OCI-LY7 (cell line): ENCODE measurements around the gene TP53TG3. TPM values are rescaled to one million over a fixed set of nuclear protein-coding genes. Genes with fewer than 3 reads are reported as not detected.
"Not testable (repeated sequence)": the region's sequence is repeated elsewhere in the genome, so short reads cannot be mapped to it uniquely, and the experiment has no call there.

ENCODE experiments used
- Bru-seq: library from RNA; stranded (reverse); fragments of 400-500 nt; gene quantifications from one replicate; lab custom pipeline; 2021; lab: Mats Ljungman, UMichigan
- BruChase-seq, 2 experiments: library from RNA; stranded (reverse); fragments of 400-500 nt; gene quantifications; one replicate each; lab custom pipeline; 2021; lab: Mats Ljungman, UMichigan
- BruUV-seq: library from RNA; stranded (reverse); fragments of 400-500 nt; replicated peaks from 2 replicates; lab custom pipeline; 2021; lab: Mats Ljungman, UMichigan
- CTCF ChIA-PET: fragments of 300-600 bp; sonication (Branson Sonifier 250); formaldehyde crosslinking; loops from one replicate; lab custom pipeline; 2022; ENCODE audit warnings: antibody characterized with exemption; ENCODE audit not compliant: unreplicated experiment; lab: Charles Lee
- POLR2A ChIA-PET: fragments of 300-600 bp; sonication (Branson Sonifier 250); formaldehyde crosslinking; loops from one replicate; lab custom pipeline; 2022; ENCODE audit warnings: antibody characterized with exemption; lab: Charles Lee
- DNase-seq: peaks from one replicate; pipeline ENCODE4 v3.0.0-alpha.2; 2015; ENCODE audit warnings: low spot score
- H2AFZ ChIP-seq: fragments of 200-600 bp; sonication (generic), shearing (Covaris generic); 2 replicates; pipeline ENCODE4 v1.6.1; 2014; ENCODE audit warnings: mild to moderate bottlenecking, antibody characterized with exemption, low read length, moderate library complexity
- H3K27ac ChIP-seq: fragments of 200-600 bp; sonication (generic); 2 replicates; pipeline ENCODE4 v1.5.1; 2014; ENCODE audit warnings: mixed run types, low read depth, mild to moderate bottlenecking, moderate library complexity, low read length, inconsistent platforms; ENCODE audit not compliant: poor library complexity, severe bottlenecking
- H3K36me3 ChIP-seq: fragments of 200-600 bp; sonication (generic); 2 replicates; pipeline ENCODE4 v1.6.1; 2014; ENCODE audit warnings: mild to moderate bottlenecking, antibody characterized with exemption, low read length, moderate library complexity, mixed read lengths; ENCODE audit not compliant: insufficient read depth
- H3K4me1 ChIP-seq: fragments of 200-600 bp; sonication (generic); 2 replicates; pipeline ENCODE4 v1.5.1; 2014; ENCODE audit warnings: mild to moderate bottlenecking, low read length; ENCODE audit not compliant: insufficient read depth, poor library complexity, severe bottlenecking
- H3K4me2 ChIP-seq: fragments of 200-600 bp; sonication (generic); 2 replicates; pipeline ENCODE4 v1.6.1; 2014; ENCODE audit warnings: mild to moderate bottlenecking, low read length
- H3K4me3 ChIP-seq: fragments of 200-600 bp; sonication (generic); 2 replicates; pipeline ENCODE4 v1.5.1; 2014; ENCODE audit warnings: mild to moderate bottlenecking, low read depth, low read length; ENCODE audit not compliant: poor library complexity, severe bottlenecking
- H3K79me2 ChIP-seq: fragments of 200-600 bp; sonication (generic); 2 replicates; pipeline ENCODE4 v1.6.1; 2016; ENCODE audit warnings: low read depth, mild to moderate bottlenecking, low read length, moderate library complexity, mixed read lengths; ENCODE audit not compliant: insufficient read depth
- H3K9me2 ChIP-seq: fragments of 200-600 bp; sonication (generic); 2 replicates; pipeline ENCODE4 v1.6.1; 2016; ENCODE audit warnings: mild to moderate bottlenecking, low read length, mixed read lengths; ENCODE audit not compliant: insufficient read depth
- H3K9me3 ChIP-seq: fragments of 200-600 bp; sonication (generic); 2 replicates; pipeline ENCODE4 v1.6.1; 2014; ENCODE audit warnings: mild to moderate bottlenecking, mixed run types, low read length, mixed read lengths
- H4K20me1 ChIP-seq: fragments of 200-600 bp; sonication (generic); 2 replicates; pipeline ENCODE4 v1.6.1; 2014; ENCODE audit warnings: mild to moderate bottlenecking, antibody characterized with exemption, low read length, moderate library complexity, mixed read lengths; ENCODE audit not compliant: insufficient read depth
- intact Hi-C: fragments of 100-400 bp; cut with micrococcal nuclease; formaldehyde crosslinking; loops from one replicate; pipeline ENCODE4 v1.10.0; 2022; ENCODE audit not compliant: unreplicated experiment
- long read RNA-seq: library from polyadenylated mRNA; stranded (forward); transcript quantifications from one replicate; pipeline ENCODE4 v2.0.0, GENCODE V29; 2022
- total RNA-seq, 2 experiments: library from RNA; depleted of rRNA in 1 of 2; stranded (reverse); fragments of >200 nt in 1 of 2; shearing (Covaris generic) in 1 of 2; gene quantifications; 2 replicates each; pipeline ENCODE4 v1.2.3, GENCODE V29; 2014 to 2022

The TP53TG3 gene, protein sequence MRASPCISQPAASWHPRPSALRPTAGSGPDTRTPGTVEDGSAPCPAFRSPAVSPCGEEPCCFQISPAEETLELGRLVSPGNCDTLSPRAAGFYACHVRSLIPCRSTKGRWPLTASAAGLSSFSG
- not detected in 2 replicates for total RNA-seq (2014; rRNA removed; shearing (Covaris generic))
- total RNA-seq (2022), result not detected in 2 replicates
- Bru-seq, nascent RNA, result not detected
- not detected for BruChase-seq, experiment 1, labeled RNA remaining after a 6-hour chase
- BruChase-seq, experiment 2, labeled RNA remaining after a 2-hour chase, result not detected
- long read RNA-seq, result 0 reads

DNA sequence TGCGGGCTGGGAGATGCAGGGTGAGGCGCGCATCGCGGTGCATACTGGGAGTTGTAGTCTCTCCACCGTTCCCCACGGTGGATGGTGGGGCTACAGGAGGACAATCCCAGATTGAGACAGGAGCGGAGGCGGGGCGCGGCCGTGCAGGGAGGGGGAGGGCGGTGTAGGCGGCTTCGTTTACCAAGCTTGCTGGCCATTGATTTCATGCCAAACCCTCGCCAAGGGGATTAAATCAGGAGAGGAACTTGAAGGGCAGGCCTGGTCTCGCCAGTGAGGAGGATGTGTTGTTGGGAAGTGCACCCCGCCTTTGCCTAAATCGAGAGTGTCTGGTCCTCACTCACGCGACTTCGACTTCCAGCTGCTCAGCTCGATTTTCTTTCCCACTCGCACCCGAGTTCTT, at the start of gene TP53TG3:
TP53TG3 (minus strand) TSS at position 101 of the 400 bp plus-strand sequence; CDS start at position 33, 68 bp downstream.
- H3K79me2 ChIP-seq, H3K9me3 ChIP-seq, H3K27ac ChIP-seq, H3K4me3 ChIP-seq, CTCF ChIA-PET, H3K4me1 ChIP-seq, H4K20me1 ChIP-seq, intact Hi-C loops, BruUV-seq, H3K36me3 ChIP-seq, H2AFZ ChIP-seq, POLR2A ChIA-PET, H3K9me2 ChIP-seq, H3K4me2 ChIP-seq, DNase-seq: not testable (repeated sequence)

DNA sequence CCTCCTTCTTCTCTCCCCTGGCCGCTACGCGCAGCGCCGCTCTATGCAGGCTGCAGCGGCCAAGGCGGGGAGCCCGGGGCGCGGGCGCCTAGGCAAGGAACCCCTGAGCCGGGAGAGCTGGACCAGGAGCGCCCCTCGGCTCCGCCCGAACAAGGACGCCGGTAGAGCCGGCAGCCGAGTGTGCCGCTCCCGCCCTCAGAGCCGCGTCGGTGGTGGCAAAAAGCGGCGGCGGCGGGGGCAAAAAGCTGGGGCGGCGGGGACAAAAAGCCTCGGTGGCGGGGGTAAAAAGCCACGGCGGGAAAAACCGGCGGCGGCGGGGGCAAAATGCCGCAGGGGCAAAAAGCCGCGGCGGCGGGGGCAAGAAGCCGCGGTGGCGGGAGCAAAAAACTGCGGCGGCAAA, 25.1 kb downstream of the TP53TG3 start:
- H3K9me3 ChIP-seq, intact Hi-C loops, H4K20me1 ChIP-seq, CTCF ChIA-PET, BruUV-seq, DNase-seq, H2AFZ ChIP-seq, H3K36me3 ChIP-seq, H3K4me3 ChIP-seq, POLR2A ChIA-PET, H3K4me2 ChIP-seq, H3K4me1 ChIP-seq, H3K27ac ChIP-seq, H3K9me2 ChIP-seq, H3K79me2 ChIP-seq: not testable (repeated sequence)

DNA sequence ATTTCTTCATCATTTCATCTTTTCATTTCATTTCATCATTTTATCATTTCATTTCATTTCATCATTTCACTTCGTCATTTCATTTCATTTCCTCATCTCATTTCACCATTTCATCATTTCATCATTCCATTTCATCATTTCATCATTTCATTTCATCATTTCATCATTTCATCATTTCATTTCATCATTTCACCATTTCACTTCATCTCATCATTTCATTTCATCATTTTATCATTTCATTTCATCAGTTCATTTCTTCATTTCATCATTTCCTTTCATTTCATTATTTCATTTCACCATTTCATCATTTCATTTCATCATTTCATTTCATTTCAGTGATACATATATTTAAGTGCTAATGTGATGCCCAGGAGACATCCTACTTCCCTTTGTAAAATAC, 28.4 kb downstream of the TP53TG3 start:
- POLR2A ChIA-PET, result not testable (repeated sequence)

DNA sequence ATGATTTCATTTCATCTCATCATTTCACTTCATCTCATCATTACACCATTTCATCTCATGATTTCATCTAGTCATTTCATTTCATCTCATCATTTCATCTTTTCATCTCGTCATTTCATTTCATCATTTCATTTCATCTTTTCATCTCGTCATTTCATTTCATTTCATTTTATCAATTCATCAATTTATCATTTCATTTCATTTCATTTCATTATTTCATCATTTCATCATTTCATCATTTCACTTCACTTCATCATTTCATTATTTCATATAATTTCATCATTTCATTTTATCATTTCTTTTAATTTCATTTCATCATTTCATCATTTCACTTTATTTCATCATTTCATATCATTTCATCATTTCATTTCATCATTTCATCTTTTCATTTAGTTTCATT, 29.2 kb downstream of the TP53TG3 start:
- intact Hi-C loops, result not testable (repeated sequence)

More for the DNA sequence above, 28.4 kb downstream of the TP53TG3 start:
- H3K79me2 ChIP-seq, H4K20me1 ChIP-seq, H3K4me3 ChIP-seq, H3K9me3 ChIP-seq, BruUV-seq, H2AFZ ChIP-seq, H3K4me2 ChIP-seq, intact Hi-C loops, H3K36me3 ChIP-seq, DNase-seq, H3K9me2 ChIP-seq, H3K27ac ChIP-seq, H3K4me1 ChIP-seq, CTCF ChIA-PET: not testable (repeated sequence)

DNA sequence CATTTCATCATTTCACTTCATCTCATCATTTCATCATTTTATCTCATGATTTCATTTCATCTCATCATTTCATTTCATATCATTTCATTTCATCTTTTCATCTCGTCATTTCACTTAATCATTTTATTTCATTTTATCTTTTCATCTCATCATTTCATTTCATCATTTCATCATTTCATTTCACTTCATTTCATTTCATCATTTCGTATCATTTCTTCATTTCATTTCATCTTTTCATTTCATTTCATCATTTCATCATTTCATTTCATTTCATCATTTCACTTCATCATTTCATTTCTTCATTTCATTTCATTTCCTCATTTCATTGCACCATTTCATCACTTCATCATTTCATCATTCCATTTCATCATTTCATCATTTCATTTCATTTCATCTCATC, 29.8 kb downstream of the TP53TG3 start:
- CTCF ChIA-PET, H3K9me3 ChIP-seq, H3K4me1 ChIP-seq, H4K20me1 ChIP-seq, POLR2A ChIA-PET, H3K36me3 ChIP-seq, H3K79me2 ChIP-seq, H2AFZ ChIP-seq, intact Hi-C loops, DNase-seq, H3K4me2 ChIP-seq, H3K27ac ChIP-seq, BruUV-seq, H3K9me2 ChIP-seq, H3K4me3 ChIP-seq: not testable (repeated sequence)

More for the DNA sequence above, 29.2 kb downstream of the TP53TG3 start:
- POLR2A ChIA-PET, CTCF ChIA-PET, H4K20me1 ChIP-seq, H3K79me2 ChIP-seq, H3K9me3 ChIP-seq, DNase-seq, H2AFZ ChIP-seq, H3K27ac ChIP-seq, H3K4me1 ChIP-seq, H3K9me2 ChIP-seq, H3K36me3 ChIP-seq, H3K4me2 ChIP-seq, BruUV-seq, H3K4me3 ChIP-seq: not testable (repeated sequence)

DNA sequence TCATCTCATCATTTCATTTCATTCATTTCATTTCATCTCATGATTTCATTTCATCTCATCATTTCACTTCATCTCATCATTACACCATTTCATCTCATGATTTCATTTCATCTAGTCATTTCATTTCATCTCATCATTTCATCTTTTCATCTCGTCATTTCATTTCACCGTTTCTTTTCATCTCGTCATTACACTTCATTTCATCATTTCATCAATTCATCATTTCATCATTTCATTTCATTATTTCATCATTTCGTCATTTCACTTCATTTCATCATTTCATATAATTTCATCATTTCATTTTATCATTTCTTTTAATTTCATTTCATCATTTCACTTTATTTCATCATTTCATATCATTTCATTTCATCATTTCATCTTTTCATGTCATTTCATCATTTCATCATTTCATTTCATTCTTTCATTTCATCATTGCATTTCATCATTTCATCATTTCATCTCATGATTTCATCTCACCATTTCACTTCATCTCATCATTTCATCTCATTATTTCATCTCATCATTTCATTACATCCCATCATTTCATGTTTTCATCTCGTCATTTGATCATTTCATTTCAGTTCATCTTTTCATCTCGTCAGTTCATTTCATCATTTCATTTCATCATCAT, 30.6 kb downstream of the TP53TG3 start:
- POLR2A ChIA-PET, H3K36me3 ChIP-seq, DNase-seq, H3K79me2 ChIP-seq, H3K4me2 ChIP-seq, H3K4me1 ChIP-seq, BruUV-seq, H3K27ac ChIP-seq, CTCF ChIA-PET, H3K9me3 ChIP-seq, H2AFZ ChIP-seq, H3K9me2 ChIP-seq, intact Hi-C loops, H3K4me3 ChIP-seq, H4K20me1 ChIP-seq: not testable (repeated sequence)
